Measurements from ENCODE around the gene ZNF304. TPM values are rescaled to one million over a fixed set of nuclear protein-coding genes. Genes with fewer than 3 reads are reported as not detected.

Gene ZNF304
- total and polyA plus RNA-seq, 2 of the 13 experiments (the other 11 are each of a cell fraction or from before 2014, with no cell fraction given): 3.4 to 8.0 TPM

- TF ChIP-seq MYNN (CRISPR knock-in tag; IDR thresholded peaks at IDR 0.05; ENCODE audit: low read depth) (0 out of 2 replicates have a peak, but pooled peaks have one; percentile 34), PLSCR1 (CRISPR knock-in tag; IDR thresholded peaks at IDR 0.05; ENCODE audit: borderline replicate concordance) (no peak), ZNF670 (CRISPR knock-in tag; IDR thresholded peaks at IDR 0.05; ENCODE audit: borderline replicate concordance) (no peak), ZNF614 (CRISPR knock-in tag; IDR thresholded peaks at IDR 0.05; ENCODE audit: borderline replicate concordance) (peak; percentile 20; the same call in 1 of the 2 replicates), RBM22 (optimal IDR thresholded peaks at IDR 0.05; ENCODE audit: low read length) (no peak), AHDC1 (CRISPR knock-in tag; IDR thresholded peaks at IDR 0.05; ENCODE audit: borderline replicate concordance) (no peak), ZFP41 (CRISPR knock-in tag; IDR thresholded peaks at IDR 0.05; ENCODE audit: borderline replicate concordance) (no peak), DRAP1 (CRISPR knock-in tag; IDR thresholded peaks at IDR 0.05) (peak; percentile 51; the same call in 1 of the 2 replicates), TERF1 (CRISPR knock-in tag; IDR thresholded peaks at IDR 0.05) (no peak), ZNF83 (CRISPR knock-in tag; IDR thresholded peaks at IDR 0.05; ENCODE audit: borderline replicate concordance) (no peak), MEF2D (CRISPR knock-in tag; IDR thresholded peaks at IDR 0.05) (peak; percentile 20; the same call in 1 of the 2 replicates), ETV5 (CRISPR knock-in tag; IDR thresholded peaks at IDR 0.05; ENCODE audit: borderline replicate concordance) (peak; percentile 48), KDM3A (CRISPR knock-in tag; IDR thresholded peaks at IDR 0.05; ENCODE audit: low read depth) (0 out of 2 replicates have a peak, but pooled peaks have one; percentile 37), ATF5 (CRISPR knock-in tag; IDR thresholded peaks at IDR 0.05; ENCODE audit: low read depth) (peak; percentile 81; the same call in 1 of the 2 replicates), CAMTA2 (CRISPR knock-in tag; IDR thresholded peaks at IDR 0.05; ENCODE audit: borderline replicate concordance) (peak; percentile 17; the same call in 1 of the 2 replicates), SIN3B (IDR thresholded peaks at IDR 0.05; ENCODE audit: low read length) (peak; percentile 68), GPN1 (CRISPR knock-in tag; IDR thresholded peaks at IDR 0.05; ENCODE audit: borderline replicate concordance) (no peak)
Observed at GRCh38 chr19:57350877-57351805, at the start of gene ZNF304 (continued).

All from HepG2 (cell line).